Natural killer cell (primary cell): ENCODE data around the gene NRCAM. TPM values are rescaled to one million over a fixed set of nuclear protein-coding genes. Genes with fewer than 3 reads are reported as not detected.

Source experiments
- ATAC-seq, 3 donors: fragments of 150-1000 bp in 2 of 3; fragments of 200-7000 bp in 1 of 3; cut with Tn5 transposase; 1 replicate in 1 of 3; 2 replicates in 2 of 3; pipeline ENCODE4 v1.10.0; 2021; ENCODE audit warnings: mild to moderate bottlenecking in 2 of 3, moderate library complexity in 2 of 3
- DNase-seq, 2 donors: peaks; one replicate each; pipeline versions ENCODE4 v3.0.0 to v3.0.0-alpha.2; 2013 to 2021; ENCODE audit warnings: mixed read lengths in 1 of 2
- H3K27ac ChIP-seq: one replicate; pipeline ENCODE4 v1.5.1; 2013; ENCODE audit warnings: mild to moderate bottlenecking, low read length
- H3K27me3 ChIP-seq: one replicate; pipeline ENCODE4 v1.6.1; 2013; ENCODE audit warnings: low read length; ENCODE audit not compliant: control insufficient read depth, insufficient read depth
- H3K36me3 ChIP-seq: one replicate; pipeline ENCODE4 v1.6.1; 2013; ENCODE audit warnings: low read length; ENCODE audit not compliant: control insufficient read depth, insufficient read depth
- H3K4me1 ChIP-seq: one replicate; pipeline ENCODE4 v1.6.1; 2013; ENCODE audit warnings: low read length; ENCODE audit not compliant: control insufficient read depth, insufficient read depth
- H3K4me3 ChIP-seq: one replicate; pipeline ENCODE4 v1.5.1; 2013; ENCODE audit warnings: low read length
- H3K9me3 ChIP-seq: one replicate; pipeline ENCODE4 v1.6.1; 2013; ENCODE audit warnings: low read length; ENCODE audit not compliant: control insufficient read depth, insufficient read depth
- H3K27ac Mint-ChIP-seq, 2 donors: one replicate each; pipeline ENCODE4 v1.8.0; 2022; ENCODE audit warnings: mild to moderate bottlenecking in 2 of 2, mixed read lengths in 2 of 2, moderate library complexity in 1 of 2
- H3K27me3 Mint-ChIP-seq, 2 donors: one replicate each; pipeline ENCODE4 v1.8.0; 2022; ENCODE audit warnings: low read depth in 2 of 2, mixed read lengths in 2 of 2
- H3K36me3 Mint-ChIP-seq: one replicate; pipeline ENCODE4 v1.8.0; 2022; ENCODE audit warnings: mixed read lengths
- H3K4me1 Mint-ChIP-seq, 2 donors: one replicate each; pipeline ENCODE4 v1.8.0; 2022; ENCODE audit warnings: mixed read lengths in 2 of 2
- H3K4me3 Mint-ChIP-seq: one replicate; pipeline ENCODE4 v1.8.0; 2022; ENCODE audit warnings: mild to moderate bottlenecking, moderate library complexity, mixed read lengths
- H3K9me3 Mint-ChIP-seq, 2 donors: one replicate each; pipeline ENCODE4 v1.8.0; 2022; ENCODE audit warnings: mixed read lengths in 2 of 2
- WGBS: methylation state at CpG from one replicate; pipeline ENCODE4 v1.1.7; 2013; ENCODE audit warnings: missing lambda C conversion rate; ENCODE audit not compliant: insufficient coverage; 5-methylcytosine and 5-hydroxymethylcytosine counted together
- intact Hi-C: fragments of 100-400 bp; cut with micrococcal nuclease; formaldehyde crosslinking; loops from one replicate; pipeline ENCODE4 v1.14.2; 2022
- total RNA-seq, 4 donors: library from RNA; stranded (reverse); fragments of 120-200 nt in 1 of 4; gene quantifications; one replicate each; pipeline versions ENCODE4 v1.2.3 to v1.2.4, GENCODE V29; 2013 to 2022
- TF ChIP-seq, protein P1 (sequence below): fragments of 200-600 bp; IDR thresholded peaks from one replicate; pipeline ENCODE4 v1.8.0; 2022; ENCODE audit warnings: antibody characterized with exemption

The NRCAM gene
- total RNA-seq, 3 donors from 2014 or later (not counting 1 experiment from before 2014, with no cell fraction given): 0.27 to 0.95 (median 0.52) TPM

DNA sequence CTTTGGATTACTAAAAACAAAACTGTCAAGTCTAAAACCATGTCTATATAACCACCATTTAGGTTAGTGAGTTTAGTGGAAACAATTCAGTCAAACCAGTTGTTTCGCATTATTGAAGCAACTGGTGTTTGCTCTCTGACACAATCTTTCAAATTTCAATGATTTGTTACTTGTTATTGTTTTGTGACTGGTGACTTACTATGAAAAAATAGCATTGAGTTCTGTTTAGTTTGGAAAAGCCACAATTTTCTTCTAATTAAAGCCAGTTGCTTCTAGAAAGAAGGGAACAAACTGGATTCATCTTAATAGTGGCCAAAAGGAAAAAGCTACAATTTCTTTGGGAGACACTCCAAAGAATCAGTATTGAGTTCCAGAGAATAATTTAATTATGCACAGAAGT is 356.5 kb downstream of the NRCAM start:
- TF ChIP-seq, protein P1, sequence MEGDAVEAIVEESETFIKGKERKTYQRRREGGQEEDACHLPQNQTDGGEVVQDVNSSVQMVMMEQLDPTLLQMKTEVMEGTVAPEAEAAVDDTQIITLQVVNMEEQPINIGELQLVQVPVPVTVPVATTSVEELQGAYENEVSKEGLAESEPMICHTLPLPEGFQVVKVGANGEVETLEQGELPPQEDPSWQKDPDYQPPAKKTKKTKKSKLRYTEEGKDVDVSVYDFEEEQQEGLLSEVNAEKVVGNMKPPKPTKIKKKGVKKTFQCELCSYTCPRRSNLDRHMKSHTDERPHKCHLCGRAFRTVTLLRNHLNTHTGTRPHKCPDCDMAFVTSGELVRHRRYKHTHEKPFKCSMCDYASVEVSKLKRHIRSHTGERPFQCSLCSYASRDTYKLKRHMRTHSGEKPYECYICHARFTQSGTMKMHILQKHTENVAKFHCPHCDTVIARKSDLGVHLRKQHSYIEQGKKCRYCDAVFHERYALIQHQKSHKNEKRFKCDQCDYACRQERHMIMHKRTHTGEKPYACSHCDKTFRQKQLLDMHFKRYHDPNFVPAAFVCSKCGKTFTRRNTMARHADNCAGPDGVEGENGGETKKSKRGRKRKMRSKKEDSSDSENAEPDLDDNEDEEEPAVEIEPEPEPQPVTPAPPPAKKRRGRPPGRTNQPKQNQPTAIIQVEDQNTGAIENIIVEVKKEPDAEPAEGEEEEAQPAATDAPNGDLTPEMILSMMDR: no peak
- no peaks in the 10 kb centered on the region for H3K36me3 Mint-ChIP-seq
- Histone ChIP-seq H3K27ac (no peak overlapping the region), H3K4me3 (no peak overlapping the region), H3K4me1 (no peaks in the 10 kb centered on the region), H3K9me3 (no peaks in the 10 kb centered on the region), H3K27me3 (peaks cover 2% of the 10 kb centered on the region), H3K36me3 (no peaks in the 10 kb centered on the region)
- no peak overlapping the region for H3K4me3 Mint-ChIP-seq
- WGBS: no CpG with 5 or more reads among the region's 1 CpG
- intact Hi-C loops: no loop called here
- no peak for ATAC-seq
- no peak for DNase-seq
- peaks cover 5% of the 10 kb centered on the region in 2 donors for H3K27me3 Mint-ChIP-seq
- H3K9me3 Mint-ChIP-seq: no peaks in the 10 kb centered on the region
- no peak overlapping the region for H3K27ac Mint-ChIP-seq
- H3K4me1 Mint-ChIP-seq: no peaks in the 10 kb centered on the region

DNA sequence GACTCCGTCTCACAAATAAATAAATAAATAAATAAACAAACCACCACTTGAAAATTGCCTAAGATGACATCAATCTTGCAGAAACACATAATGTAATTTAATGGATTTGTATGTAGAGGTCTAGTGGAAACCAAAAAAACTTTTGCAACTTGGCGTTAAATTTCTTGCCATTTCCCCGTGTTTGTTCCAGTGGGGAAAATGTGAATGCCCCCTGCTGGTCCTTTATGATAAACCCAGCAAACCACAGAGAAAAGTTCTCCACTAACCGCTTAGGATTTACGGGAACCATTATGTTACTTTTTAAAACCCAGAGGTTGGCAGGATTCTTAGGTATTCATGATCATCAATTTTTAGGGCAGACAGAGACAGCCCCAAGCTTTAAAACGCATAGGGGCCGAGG is 358.5 kb downstream of the NRCAM start:
- H3K4me3 Mint-ChIP-seq: no peak overlapping the region
- no peak overlapping the region for H3K4me3 ChIP-seq
- H3K27me3 Mint-ChIP-seq: peaks cover 5 to 11% of the 10 kb centered on the region in 2 donors
- no peak overlapping the region for H3K27ac Mint-ChIP-seq
- 81% methylated on average over 6 of the region's 7 CpGs for WGBS
- no peaks in the 10 kb centered on the region for H3K36me3 ChIP-seq
- intact Hi-C loops: no loop called here
- H3K9me3 ChIP-seq: no peaks in the 10 kb centered on the region
- H3K36me3 Mint-ChIP-seq: no peaks in the 10 kb centered on the region
- H3K9me3 Mint-ChIP-seq: no peaks in the 10 kb centered on the region
- H3K4me1 Mint-ChIP-seq: no peaks in the 10 kb centered on the region
- no peaks in the 10 kb centered on the region for H3K4me1 ChIP-seq
- peaks cover 2% of the 10 kb centered on the region for H3K27me3 ChIP-seq
- ATAC-seq: no peak
- DNase-seq: no peak
- H3K27ac ChIP-seq: no peak overlapping the region
- TF ChIP-seq, protein P1: no peak

Other genes with a start within 250 kb of the NRCAM start
- gene PNPLA8, start 69.7 kb upstream of the NRCAM start, total RNA-seq: 10 to 100 TPM; 68.6 to 80.2 (median 68.9) TPM
- 10 to 100 TPM; 13.8 to 21.0 (median 19.1) TPM for gene THAP5, start 113.3 kb upstream of the NRCAM start, total RNA-seq
- 10 to 100 TPM; 33.9 to 44.5 (median 43.1) TPM for gene DNAJB9, start 113.4 kb upstream of the NRCAM start, total RNA-seq